Endometrial microvascular endothelial cells (primary cell): ENCODE results near the gene LGALS1. TPM values are rescaled to one million over a fixed set of nuclear protein-coding genes. Genes with fewer than 3 reads are reported as not detected.

ENCODE experiments used
- in situ Hi-C: cut with HindIII; loops from 2 replicates; pipeline ENCODE4 v1.10.0; 2017; ENCODE audit warnings: low sequenced_read_pairs, low pct_unique_long_range_greater_than_20kb; ENCODE audit errors: inconsistent ontology term
- total RNA-seq: library from RNA; depleted of rRNA; stranded (reverse); fragments of >200 nt; gene quantifications from one replicate; pipeline ENCODE4 v1.2.3, GENCODE V29; 2015; ENCODE audit errors: inconsistent ontology term

Gene LGALS1
- total RNA-seq = 7,013 TPM

DNA sequence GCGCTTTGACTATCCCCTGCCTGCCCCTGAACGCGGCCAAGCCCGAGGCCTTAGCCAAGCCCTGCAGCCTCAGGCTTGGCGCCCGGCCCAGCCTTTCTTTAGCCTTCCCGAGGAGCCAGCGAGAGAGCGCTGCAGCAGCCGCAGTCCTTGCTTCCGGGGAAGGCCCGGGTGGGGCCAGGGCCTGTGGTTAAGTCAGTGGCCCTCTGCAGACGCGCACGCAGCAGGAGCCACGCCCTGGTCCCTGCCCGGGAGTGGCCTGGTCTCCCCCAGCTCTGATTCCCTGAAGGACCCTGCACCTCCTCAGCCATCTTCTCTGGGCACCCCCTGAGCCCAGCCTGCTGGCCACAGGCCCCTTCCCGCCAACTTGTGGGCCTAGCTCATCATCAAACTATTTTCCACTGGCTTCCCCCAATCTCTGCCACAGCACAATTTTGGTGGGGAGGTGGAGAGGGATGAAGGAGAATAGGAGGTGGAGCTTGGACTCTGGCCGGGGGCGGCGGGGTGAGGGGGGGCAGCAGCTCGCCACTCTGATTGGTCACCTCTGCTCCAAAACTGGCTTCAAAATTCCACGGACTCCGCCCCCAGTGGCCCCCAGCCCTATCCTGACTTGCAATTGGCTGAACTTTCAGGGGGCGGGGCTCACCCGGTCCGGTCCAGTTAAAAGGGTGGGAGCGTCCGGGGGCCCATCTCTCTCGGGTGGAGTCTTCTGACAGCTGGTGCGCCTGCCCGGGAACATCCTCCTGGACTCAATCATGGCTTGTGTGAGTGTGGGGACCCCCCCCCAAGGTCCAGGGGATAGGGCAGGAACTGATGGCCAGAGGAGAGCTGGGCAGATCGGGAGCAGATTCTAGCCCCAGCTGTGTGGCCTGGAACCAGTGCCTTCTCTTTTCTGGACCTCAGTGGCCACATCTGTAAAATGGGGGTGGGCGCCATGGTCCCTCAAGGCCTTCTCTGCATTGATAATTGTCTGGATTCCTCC, at the start of gene LGALS1:
Gene LGALS1, plus strand, starts transcription at position 686 of the 979 bp plus-strand sequence. Its CDS starts 67 bp downstream, at position 753.
- in situ Hi-C loops = no loop called here

- in situ Hi-C loops = no loop called here
Observed at GRCh38 chr22:37625737-37626136, 49.7 kb upstream of the LGALS1 start.

- in situ Hi-C loops = no loop called here
Observed at GRCh38 chr22:37626144-37626543, 49.3 kb upstream of the LGALS1 start.

DNA sequence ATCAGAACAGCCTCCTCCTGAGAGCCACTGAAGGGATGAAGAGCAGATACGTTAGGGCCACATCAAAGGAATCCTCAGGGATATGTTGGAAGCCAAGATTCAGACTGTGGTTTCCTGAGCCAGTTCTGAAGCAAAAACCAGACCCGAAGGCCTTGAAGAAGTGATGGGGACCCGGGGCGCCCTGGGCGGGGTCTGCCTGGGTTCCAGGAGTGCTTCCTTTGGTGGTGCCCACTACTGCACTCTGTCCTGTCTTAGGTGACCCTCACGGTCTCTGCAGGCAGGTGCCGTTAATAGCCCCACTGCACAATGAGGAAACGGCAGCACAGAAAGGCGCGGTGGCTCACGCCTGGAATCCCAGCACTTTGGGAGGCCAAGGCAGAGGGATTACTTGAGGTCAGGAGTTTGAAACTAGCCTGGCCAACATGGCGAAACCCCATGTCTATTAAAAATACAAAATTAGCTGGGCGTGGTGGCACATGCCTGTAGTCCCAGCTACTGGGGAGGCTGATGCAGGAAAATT, 48.8 kb upstream of the LGALS1 start:
- in situ Hi-C loops = no loop called here

- in situ Hi-C loops = no loop called here
Observed at GRCh38 chr22:37627121-37627520, 48.3 kb upstream of the LGALS1 start.

DNA sequence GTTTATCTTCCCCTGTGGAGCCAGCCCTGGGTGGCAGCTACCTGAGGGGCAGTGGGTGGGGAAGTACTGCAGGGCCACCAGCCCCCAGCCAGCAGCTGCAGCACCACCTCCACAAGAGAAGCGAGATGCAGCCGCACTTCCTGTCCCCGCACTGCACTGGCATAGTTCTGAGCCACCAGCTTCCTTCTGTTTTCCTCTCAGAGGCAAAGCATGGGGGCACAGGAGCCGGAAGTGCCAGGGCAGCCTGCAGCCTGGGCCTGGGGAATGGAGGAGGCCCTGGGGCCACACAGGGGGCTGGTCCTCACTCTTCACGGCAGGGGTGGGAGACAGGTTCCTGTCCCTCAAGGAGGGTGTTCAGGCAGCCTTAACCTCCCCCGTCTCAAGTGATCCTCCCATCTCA, 47.9 kb upstream of the LGALS1 start:
- in situ Hi-C loops = no loop called here

GRCh38 chr22:37628830-37629229, 46.6 kb upstream of the LGALS1 start:
- in situ Hi-C loops = no loop called here

DNA sequence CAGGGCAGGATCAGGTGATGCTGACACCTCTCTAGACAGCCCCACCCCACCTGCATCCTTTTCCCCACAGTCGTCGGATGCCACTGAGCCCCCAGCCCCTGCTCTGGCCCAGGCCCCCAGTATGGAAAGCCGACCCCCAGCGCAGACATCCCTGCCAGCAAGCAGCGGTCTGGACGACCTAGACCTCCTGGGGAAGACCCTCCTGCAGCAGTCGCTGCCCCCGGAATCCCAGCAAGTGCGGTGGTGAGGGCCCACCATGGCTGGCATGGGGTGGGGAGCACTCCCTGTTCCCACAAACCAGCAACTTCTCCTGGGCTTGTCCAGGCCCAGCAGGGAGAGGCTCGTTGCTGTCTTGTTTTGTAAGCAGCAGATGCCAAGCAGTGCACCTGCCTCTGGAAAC, 45.5 kb upstream of the LGALS1 start:
- in situ Hi-C loops = no loop called here

GRCh38 chr22:37630839-37631435, 44.5 kb upstream of the LGALS1 start:
- in situ Hi-C loops = no loop called here

DNA sequence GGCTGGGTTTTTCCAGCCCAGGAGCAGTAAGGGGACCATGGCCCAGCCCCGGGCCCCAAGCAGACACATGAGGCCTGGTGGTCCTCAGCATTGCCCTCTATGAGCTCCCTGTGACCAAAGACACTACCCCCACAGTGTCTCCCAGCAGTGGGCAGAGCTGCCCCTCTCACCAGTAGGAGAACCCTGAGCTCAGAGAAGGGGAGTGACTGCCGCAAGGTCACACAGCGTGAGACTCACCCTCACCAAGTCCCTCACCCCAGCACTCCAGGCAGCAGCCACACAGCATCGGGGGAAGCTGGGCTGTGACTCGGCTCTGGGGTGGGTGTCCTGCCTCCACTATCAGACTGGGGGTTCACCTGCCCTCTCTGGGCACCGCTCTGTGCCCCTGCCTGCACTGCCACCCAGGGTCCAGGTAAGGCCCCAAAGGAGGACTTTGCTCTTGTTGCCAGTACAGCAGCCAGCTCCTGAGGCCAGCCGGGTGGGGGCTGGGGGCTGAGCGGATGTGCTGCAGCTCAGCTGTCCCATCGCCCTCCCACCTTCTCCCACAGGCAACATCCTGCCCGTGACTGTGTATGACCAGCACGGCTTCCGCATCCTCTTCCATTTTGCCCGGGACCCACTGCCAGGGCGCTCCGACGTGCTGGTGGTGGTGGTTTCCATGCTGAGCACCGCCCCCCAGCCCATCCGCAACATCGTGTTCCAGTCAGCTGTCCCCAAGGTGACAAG, 43.8 kb upstream of the LGALS1 start:
- in situ Hi-C loops = no loop called here

DNA sequence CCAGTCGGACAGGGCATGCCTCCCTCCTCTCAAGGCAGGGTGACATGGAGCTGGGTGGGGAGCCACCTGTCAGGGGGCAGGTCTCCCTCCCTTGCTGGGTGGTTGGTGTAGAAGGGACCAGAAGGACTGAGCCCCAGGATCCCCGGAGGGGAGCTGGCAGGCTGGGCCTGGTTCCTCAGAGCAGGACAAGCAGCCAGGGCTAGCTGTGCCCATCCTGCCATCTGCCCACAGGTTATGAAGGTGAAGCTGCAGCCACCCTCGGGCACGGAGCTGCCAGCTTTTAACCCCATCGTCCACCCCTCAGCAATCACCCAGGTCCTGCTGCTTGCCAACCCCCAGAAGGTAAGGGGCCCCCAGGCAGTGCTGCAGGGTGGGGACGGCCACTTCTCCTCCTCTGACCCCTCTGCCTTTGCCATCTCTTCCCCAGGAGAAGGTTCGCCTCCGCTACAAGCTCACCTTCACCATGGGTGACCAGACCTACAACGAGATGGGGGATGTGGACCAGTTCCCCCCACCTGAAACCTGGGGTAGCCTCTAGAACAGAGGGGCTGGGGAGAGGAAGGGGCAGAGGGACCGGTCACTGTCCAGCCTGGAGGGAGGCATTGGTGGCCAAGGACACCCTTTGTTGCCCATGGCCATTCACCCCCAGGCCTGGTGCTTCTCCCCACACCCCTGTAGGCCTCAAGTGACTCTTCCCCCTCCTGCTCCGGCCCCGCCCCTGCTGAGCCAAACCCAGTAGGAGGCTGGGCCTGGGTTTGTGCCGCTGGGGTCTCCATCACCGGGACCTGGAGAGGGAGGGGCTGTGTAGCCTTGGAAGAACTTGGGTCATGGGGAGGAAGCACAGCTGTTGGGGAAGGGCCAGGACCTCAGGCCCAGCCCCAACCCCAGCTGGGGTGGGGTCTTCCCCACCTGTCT, 43.0 kb upstream of the LGALS1 start:
- in situ Hi-C loops = no loop called here

DNA sequence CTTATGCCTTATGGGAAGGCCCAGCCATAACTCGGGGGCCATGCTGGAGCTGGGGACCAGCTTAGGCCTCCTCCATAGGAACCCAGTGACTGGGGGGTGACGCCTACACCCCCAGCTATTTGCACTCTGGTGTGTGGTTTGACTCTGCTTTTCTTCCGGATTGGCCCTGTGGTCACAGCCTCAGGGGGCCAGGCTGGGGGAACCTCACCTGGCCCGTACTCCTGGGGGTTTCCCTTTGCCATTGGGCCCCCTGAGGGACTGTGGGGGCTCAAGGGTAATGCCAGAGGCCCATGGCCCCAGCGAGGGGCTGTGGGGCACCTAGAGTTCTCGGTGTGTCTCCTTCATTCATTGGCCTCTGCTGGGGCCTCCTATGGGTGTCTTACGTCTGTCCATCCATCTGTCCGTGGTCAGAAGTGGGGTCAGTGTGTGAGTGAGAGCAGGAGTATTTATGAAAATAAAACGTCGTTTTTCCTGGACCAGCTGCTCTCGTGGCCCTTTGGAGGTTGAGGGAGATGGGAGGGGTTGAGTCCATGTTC, 42.3 kb upstream of the LGALS1 start:
- in situ Hi-C loops = no loop called here

GRCh38 chr22:37633625-37634416, 41.6 kb upstream of the LGALS1 start:
- in situ Hi-C loops = no loop called here

- in situ Hi-C loops = no loop called here
Observed at GRCh38 chr22:37634417-37634924, 41.0 kb upstream of the LGALS1 start.

DNA sequence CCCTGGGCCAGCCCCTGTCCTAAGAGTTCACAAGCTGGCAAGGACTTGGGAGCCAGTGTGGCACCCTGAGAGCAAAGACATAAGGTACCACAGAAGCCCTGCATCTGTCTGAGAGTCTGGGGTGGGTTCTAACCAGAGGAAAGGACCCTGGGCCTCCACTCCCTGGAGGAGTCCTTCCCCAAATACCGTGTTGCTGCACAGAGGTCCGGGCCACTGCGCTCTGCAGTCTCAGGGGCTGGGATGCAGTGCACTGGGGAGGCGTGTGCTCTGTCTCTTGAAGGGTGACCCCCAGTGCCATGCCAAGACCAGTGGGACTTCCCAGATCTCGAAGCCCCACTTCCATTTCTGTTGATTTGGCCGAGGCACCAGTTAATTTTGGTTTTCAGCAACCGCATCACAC, 40.3 kb upstream of the LGALS1 start:
- in situ Hi-C loops = no loop called here

GRCh38 chr22:37636186-37636948, 39.1 kb upstream of the LGALS1 start:
- in situ Hi-C loops = no loop called here

DNA sequence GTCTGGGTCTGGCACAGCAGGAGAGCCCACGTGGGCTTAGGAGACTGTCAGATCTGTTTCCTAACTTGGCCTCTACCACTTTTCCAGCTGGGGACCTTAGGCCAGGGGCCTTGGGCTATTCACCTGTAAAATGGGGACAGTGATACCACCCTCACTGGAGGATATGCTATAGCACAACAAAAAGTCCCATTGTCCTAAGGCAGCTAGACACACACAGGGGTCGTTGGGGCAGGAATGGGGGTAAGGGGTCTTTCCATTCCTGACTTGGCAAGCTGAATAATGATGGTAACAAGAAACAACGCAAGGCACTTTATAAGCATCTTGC, 38.5 kb upstream of the LGALS1 start:
- in situ Hi-C loops = no loop called here
